Stimulated activated naive CD4-positive, alpha-beta T cell (primary cell): ENCODE results near the gene TUB.

Source experiments
- DNase-seq, 6 experiments: peaks; one replicate each; lab custom pipeline; 2025; lab: John Stamatoyannopoulos, UW

Gene TUB

DNA sequence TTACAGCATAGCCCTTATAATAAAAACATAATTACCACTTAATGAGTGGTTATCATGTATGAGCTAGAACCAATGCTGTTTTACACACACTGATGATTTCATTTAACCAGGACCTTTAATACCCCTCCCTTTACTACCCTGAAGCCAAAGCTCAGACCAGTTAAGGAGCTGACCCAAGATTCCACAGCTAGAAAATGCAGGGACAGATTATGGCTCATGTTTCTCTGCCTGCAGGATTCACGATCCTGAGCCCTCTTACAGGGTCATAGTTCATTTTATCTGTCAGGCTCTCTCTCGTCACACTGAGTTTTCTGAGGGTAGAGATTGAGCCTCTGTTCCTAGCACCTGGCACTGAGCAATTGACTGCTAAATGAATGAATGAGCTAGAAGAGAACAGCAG is 27.4 kb downstream of the TUB start:
- DNase-seq = no peak

DNA sequence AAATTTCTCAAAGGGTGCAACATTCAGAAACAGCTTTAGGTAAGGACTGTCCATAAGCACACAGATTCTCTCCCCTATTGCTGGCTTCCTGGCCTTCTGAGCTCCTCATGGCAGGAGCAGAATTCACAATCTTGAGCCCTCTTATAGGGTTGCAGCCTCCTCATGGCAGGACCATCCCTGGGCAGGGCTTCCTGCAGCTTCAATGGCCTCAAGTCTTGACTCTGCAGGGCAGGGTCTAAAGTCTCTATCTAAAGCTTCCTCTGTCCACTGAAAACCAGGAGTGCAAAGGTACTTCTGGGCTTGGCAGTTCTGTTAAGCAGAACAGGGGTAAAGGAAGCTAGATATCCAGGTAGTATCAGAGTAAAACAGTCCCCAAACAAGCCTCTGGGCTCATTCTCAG is 28.7 kb downstream of the TUB start:
- DNase-seq = no peak

DNA sequence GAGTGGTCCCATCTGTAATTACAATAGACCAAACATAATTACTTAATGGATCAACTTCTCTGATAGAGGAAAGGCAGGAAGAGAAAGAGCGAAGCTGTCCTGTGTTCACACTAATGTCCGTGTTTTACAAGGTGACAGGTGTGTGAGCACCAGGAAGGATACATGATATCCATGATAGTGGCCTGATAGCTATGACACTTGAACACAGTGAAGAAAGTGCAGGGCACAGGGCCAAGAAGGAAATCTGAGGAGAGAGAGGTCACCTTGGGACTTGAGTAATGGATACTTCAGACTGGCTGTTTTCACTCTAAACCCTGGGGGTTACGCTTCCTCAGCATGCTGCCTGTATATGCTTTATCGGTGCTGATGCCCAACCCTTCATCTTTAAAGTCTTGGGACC is 29.4 kb downstream of the TUB start:
- DNase-seq = no peak

DNA sequence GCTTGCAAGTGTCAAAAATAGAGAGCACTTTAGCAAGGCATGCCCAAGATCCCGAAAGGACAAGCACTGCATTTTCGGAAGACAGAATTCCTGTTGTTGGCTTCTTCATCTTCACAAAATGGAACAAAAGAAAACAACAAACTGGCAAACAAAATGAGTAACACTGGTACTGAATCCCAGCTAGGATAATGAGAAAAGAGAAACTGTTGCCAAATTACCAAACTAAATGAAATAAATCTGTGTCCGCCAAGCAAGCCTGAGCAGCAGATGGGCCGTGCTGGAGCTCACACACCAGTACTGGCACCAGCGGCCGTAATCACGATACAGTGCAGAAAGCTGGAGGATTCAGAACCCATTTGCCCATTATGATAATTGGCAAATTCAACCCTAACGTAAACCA is 30.6 kb downstream of the TUB start:
- no peak for DNase-seq

DNA sequence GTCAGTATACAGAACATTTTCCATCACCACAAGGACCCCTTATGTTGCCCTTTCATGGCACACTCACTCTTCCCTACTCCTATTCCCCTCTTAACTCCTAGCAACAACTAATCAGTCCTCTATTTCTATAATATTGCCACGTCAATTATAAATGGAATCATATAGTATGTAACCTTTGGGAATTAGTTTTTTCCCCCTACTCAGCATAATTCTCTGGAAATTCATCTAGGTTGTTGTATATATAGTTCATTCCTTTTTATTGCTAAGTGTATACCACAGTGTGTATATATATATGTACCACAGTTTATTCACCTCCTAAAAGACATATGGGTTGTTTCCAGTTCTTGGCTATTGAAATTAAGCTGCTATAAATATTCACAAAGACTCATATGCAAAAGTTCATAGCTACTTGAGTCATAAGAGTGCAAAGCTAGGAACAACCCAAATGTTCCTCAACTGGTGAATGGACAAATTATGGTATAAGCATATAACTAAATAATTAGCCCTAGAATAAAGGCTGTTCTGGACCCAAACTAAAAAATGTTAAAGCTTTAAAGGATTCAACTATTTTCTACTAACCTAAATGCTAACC is 41.3 kb downstream of the TUB start:
- no peak for DNase-seq

DNA sequence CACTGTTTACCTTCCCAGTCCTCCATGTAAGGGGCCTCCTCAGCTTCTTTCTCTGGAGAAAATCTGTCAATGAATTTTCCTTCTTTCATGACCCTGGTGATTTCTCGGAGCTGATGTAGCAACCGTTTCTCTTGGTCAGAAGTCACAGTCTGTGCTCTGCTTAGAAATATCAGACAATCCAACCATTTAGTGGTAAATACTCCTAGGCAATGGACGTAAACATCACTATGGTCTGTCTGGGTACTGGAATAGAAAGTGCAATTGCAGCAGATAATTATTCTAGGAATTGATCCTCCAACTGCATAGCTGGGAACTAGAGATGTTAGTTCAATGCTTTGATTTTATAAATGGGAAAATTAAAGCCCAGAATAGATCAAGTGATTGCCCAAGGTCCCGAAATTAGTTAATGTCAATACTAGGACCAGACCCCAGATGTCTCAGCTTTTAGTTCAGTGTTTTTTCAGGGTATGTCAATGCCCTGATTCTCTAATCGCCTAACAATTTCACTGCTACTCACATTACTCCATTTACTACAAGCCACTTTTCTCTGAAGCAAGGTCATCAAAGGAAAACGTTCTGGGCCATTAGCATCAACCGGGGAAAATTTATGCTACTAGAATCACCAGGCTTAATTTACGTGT is 45.8 kb downstream of the TUB start:
- no peak for DNase-seq

DNA sequence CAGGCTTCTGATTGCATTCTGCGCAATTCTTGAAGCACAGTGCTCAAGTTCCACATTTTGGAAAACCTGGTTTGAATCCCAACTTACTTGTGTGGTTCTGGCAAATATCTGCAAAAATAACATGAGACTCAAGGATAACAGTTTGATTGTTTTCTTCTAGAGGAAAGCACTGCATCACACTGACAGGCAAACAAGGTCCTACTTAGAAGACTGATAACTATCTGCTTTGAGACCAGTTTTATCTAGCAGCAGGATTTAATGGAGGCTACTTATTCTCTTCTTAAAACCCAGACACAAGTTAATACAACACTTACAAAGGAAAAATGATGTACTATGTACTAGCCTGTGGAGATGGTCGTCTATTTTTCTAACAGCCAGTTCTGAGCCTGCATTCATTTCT is 46.4 kb downstream of the TUB start:
- no peak for DNase-seq

DNA sequence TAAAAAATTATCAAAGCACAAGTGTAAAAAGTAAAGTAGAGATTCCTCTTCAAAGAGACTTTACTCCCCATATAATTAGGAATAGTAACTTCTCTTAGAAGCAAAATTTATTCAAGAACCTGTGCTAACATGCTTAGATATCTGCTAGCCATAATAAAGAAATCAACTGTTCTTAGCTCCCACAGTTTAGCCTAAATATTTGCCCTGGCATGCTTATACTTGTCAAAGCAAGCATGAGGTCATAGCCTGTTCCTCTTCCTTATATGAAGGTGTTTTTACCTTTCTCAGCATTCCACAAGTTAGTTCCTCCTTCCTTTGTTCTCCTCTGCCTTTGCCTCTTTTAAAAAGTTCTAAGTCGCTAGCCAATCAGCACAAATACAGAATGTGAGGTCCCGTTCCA is 57.5 kb downstream of the TUB start:
- no peak for DNase-seq

DNA sequence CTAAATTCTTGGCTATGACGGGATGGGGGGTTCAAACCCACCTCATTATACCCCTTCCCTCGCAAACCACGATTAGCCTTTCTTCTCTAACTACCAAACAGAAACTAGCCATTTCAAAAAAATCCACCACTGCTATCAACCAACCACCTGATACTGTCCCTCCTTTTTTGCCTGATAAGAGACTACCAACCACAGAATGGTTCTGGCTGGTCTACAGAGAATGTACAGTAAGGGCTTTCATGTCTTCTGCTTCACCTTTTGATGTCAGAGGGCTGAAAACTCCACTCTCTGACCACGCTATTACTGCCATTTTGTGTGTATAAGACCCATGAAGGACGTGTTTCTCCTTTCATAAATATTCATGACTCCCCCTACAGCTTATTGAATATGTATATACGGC is 68.7 kb downstream of the TUB start:
- DNase-seq = no peak
